ENCODE results near the gene ADPRHL1.
"Not testable (repeated sequence)": the region's sequence is repeated elsewhere in the genome, so short reads cannot be mapped to it uniquely, and the experiment has no call there.

Gene ADPRHL1

GRCh38 chr13:113371061-113371460 lies 82.2 kb downstream of the ADPRHL1 start:
- Histone ChIP-seq H2AFZ (ENCODE audit: low read length) (no peak overlapping the region), H3K79me2 (ENCODE audit: insufficient read depth, low read length) (no peaks in the 10 kb centered on the region), H3K36me3 (ENCODE audit: insufficient read depth, low read length) (no peaks in the 10 kb centered on the region), H3K27ac (ENCODE audit: low read depth, low read length, poor library complexity, severe bottlenecking) (no peak overlapping the region), H3K27me3 (ENCODE audit: insufficient read depth, low read length) (no peaks in the 10 kb centered on the region; the same call in 1 of the 2 replicates), H3K9me2 (ENCODE audit: low read depth, low read length) (no peaks in the 10 kb centered on the region), H3K4me2 (ENCODE audit: low read length) (no peak overlapping the region), H3F3A (ENCODE audit: insufficient read depth, low read length) (no peaks in the 10 kb centered on the region), H3K4me3 (ENCODE audit: low read depth, low read length, poor library complexity, severe bottlenecking) (no peak overlapping the region), H3K4me1 (ENCODE audit: insufficient read depth, low read length, severe bottlenecking) (no peaks in the 10 kb centered on the region), H4K20me1 (ENCODE audit: insufficient read depth, low read length) (no peaks in the 10 kb centered on the region), H3K9ac (ENCODE audit: low read length) (no peak overlapping the region), H3K9me3 (ENCODE audit: low read length) (no peaks in the 10 kb centered on the region)
- TF ChIP-seq EZH2 (IDR thresholded peaks at IDR 0.05; ENCODE audit: borderline replicate concordance, low read length) (no peak), CTCF (IDR thresholded peaks at IDR 0.05; ENCODE audit: low read length) (no peak)

- TF ChIP-seq EZH2 (IDR thresholded peaks at IDR 0.05; ENCODE audit: borderline replicate concordance, low read length): no peak
- no peak for TF ChIP-seq CTCF (IDR thresholded peaks at IDR 0.05; ENCODE audit: low read length)
- H3K4me1 ChIP-seq (ENCODE audit: insufficient read depth, low read length, severe bottlenecking): no peaks in the 10 kb centered on the region
- H3K79me2 ChIP-seq (ENCODE audit: insufficient read depth, low read length): no peaks in the 10 kb centered on the region
- no peak overlapping the region for H3K4me2 ChIP-seq (ENCODE audit: low read length)
- no peak overlapping the region for H3K9ac ChIP-seq (ENCODE audit: low read length)
- no peaks in the 10 kb centered on the region for H3F3A ChIP-seq (ENCODE audit: insufficient read depth, low read length)
- H3K9me3 ChIP-seq (ENCODE audit: low read length): no peaks in the 10 kb centered on the region
- H3K36me3 ChIP-seq (ENCODE audit: insufficient read depth, low read length): no peaks in the 10 kb centered on the region
- no peaks in the 10 kb centered on the region for H4K20me1 ChIP-seq (ENCODE audit: insufficient read depth, low read length)
- no peak overlapping the region for H3K4me3 ChIP-seq (ENCODE audit: low read depth, low read length, poor library complexity, severe bottlenecking)
- H3K9me2 ChIP-seq (ENCODE audit: low read depth, low read length): no peaks in the 10 kb centered on the region
- H2AFZ ChIP-seq (ENCODE audit: low read length): no peak overlapping the region
- H3K27me3 ChIP-seq (ENCODE audit: insufficient read depth, low read length): peaks cover 9% of the 10 kb centered on the region; the same call in 1 of the 2 replicates
- H3K27ac ChIP-seq (ENCODE audit: low read depth, low read length, poor library complexity, severe bottlenecking): no peak overlapping the region
Measured at GRCh38 chr13:113369881-113370280, 83.4 kb downstream of the ADPRHL1 start.

GRCh38 chr13:113369189-113369588 lies 84.1 kb downstream of the ADPRHL1 start:
- H3K27me3 ChIP-seq (ENCODE audit: insufficient read depth, low read length): peaks cover 9% of the 10 kb centered on the region; the same call in 1 of the 2 replicates
- no peak overlapping the region for H3K4me2 ChIP-seq (ENCODE audit: low read length)
- no peak overlapping the region for H3K4me3 ChIP-seq (ENCODE audit: low read depth, low read length, poor library complexity, severe bottlenecking)
- H2AFZ ChIP-seq (ENCODE audit: low read length): no peak overlapping the region
- no peaks in the 10 kb centered on the region for H3K9me2 ChIP-seq (ENCODE audit: low read depth, low read length)
- no peaks in the 10 kb centered on the region for H3K4me1 ChIP-seq (ENCODE audit: insufficient read depth, low read length, severe bottlenecking)
- no peaks in the 10 kb centered on the region for H4K20me1 ChIP-seq (ENCODE audit: insufficient read depth, low read length)
- H3K9ac ChIP-seq (ENCODE audit: low read length): no peak overlapping the region
- no peaks in the 10 kb centered on the region for H3K79me2 ChIP-seq (ENCODE audit: insufficient read depth, low read length)
- no peaks in the 10 kb centered on the region for H3K36me3 ChIP-seq (ENCODE audit: insufficient read depth, low read length)
- no peaks in the 10 kb centered on the region for H3F3A ChIP-seq (ENCODE audit: insufficient read depth, low read length)
- TF ChIP-seq CTCF (IDR thresholded peaks at IDR 0.05; ENCODE audit: low read length): no peak
- no peak for TF ChIP-seq EZH2 (IDR thresholded peaks at IDR 0.05; ENCODE audit: borderline replicate concordance, low read length)
- H3K9me3 ChIP-seq (ENCODE audit: low read length): no peaks in the 10 kb centered on the region
- H3K27ac ChIP-seq (ENCODE audit: low read depth, low read length, poor library complexity, severe bottlenecking): no peak overlapping the region

GRCh38 chr13:113368353-113368752 lies 84.9 kb downstream of the ADPRHL1 start:
- not testable (repeated sequence) for H4K20me1 ChIP-seq (ENCODE audit: insufficient read depth, low read length); H3K79me2 ChIP-seq (ENCODE audit: insufficient read depth, low read length); H3K9ac ChIP-seq (ENCODE audit: low read length); H3K36me3 ChIP-seq (ENCODE audit: insufficient read depth, low read length); H3K4me2 ChIP-seq (ENCODE audit: low read length); H3K9me2 ChIP-seq (ENCODE audit: low read depth, low read length); H3F3A ChIP-seq (ENCODE audit: insufficient read depth, low read length); H3K4me1 ChIP-seq (ENCODE audit: insufficient read depth, low read length, severe bottlenecking); H3K27me3 ChIP-seq (ENCODE audit: insufficient read depth, low read length); H2AFZ ChIP-seq (ENCODE audit: low read length); H3K27ac ChIP-seq (ENCODE audit: low read depth, low read length, poor library complexity, severe bottlenecking); H3K4me3 ChIP-seq (ENCODE audit: low read depth, low read length, poor library complexity, severe bottlenecking); H3K9me3 ChIP-seq (ENCODE audit: low read length)
